HT1080 (cell line): ENCODE data around the gene MAP3K13. TPM values are rescaled to one million over a fixed set of nuclear protein-coding genes. Genes with fewer than 3 reads are reported as not detected.
"Not testable (repeated sequence)": the region's sequence is repeated elsewhere in the genome, so short reads cannot be mapped to it uniquely, and the experiment has no call there.

Experiments
- DNase-seq: peaks from one replicate; pipeline ENCODE4 v3.0.0-alpha.2; 2015; ENCODE audit warnings: low read depth
- total RNA-seq: library from RNA; depleted of rRNA; stranded (reverse); fragments of >200 nt; shearing (Covaris generic); gene quantifications from 2 replicates; pipeline ENCODE4 v1.2.3, GENCODE V29; 2014

MAP3K13 gene
- total RNA-seq, 1 experiment from 2014 or later: 25.6 TPM

GRCh38 chr3:185442031-185442430, 79.1 kb downstream of the MAP3K13 start:
- DNase-seq: no peak

GRCh38 chr3:185444329-185444728, 81.4 kb downstream of the MAP3K13 start:
- no peak for DNase-seq

GRCh38 chr3:185448107-185448506, 85.2 kb downstream of the MAP3K13 start:
- no peak for DNase-seq

- not testable (repeated sequence) for DNase-seq
These were observed 88.5 kb downstream of the MAP3K13 start for GRCh38 chr3:185451432-185451831.

- DNase-seq: no peak
These were observed 94.4 kb downstream of the MAP3K13 start for GRCh38 chr3:185457376-185457775.

- no peak for DNase-seq
These were observed 97.4 kb downstream of the MAP3K13 start for GRCh38 chr3:185460309-185460708.

- peak; percentile 37 for DNase-seq
These were observed 97.9 kb downstream of the MAP3K13 start for GRCh38 chr3:185460719-185461350.

- DNase-seq: no peak
These were observed 102.5 kb downstream of the MAP3K13 start for GRCh38 chr3:185465471-185465870.

GRCh38 chr3:185466123-185466522, 103.2 kb downstream of the MAP3K13 start:
- not testable (repeated sequence) for DNase-seq

- no peak for DNase-seq
These were observed 106.6 kb downstream of the MAP3K13 start for GRCh38 chr3:185469542-185469941.

GRCh38 chr3:185470323-185470722, 107.4 kb downstream of the MAP3K13 start:
- no peak for DNase-seq

GRCh38 chr3:185473290-185473815, 110.4 kb downstream of the MAP3K13 start:
- peak; percentile 92 for DNase-seq

- DNase-seq: not testable (repeated sequence)
These were observed 112.0 kb downstream of the MAP3K13 start for GRCh38 chr3:185474922-185475321.

- no peak for DNase-seq
These were observed 114.4 kb downstream of the MAP3K13 start for GRCh38 chr3:185477316-185477715.

GRCh38 chr3:185479373-185479945, 116.5 kb downstream of the MAP3K13 start:
- no peak for DNase-seq

GRCh38 chr3:185484296-185484695, 121.4 kb downstream of the MAP3K13 start:
- DNase-seq: no peak

GRCh38 chr3:185486394-185486793, 123.5 kb downstream of the MAP3K13 start:
- DNase-seq: no peak

GRCh38 chr3:185488465-185488864, 125.5 kb downstream of the MAP3K13 start:
- DNase-seq: no peak

- DNase-seq: no peak
These were observed 126.5 kb downstream of the MAP3K13 start for GRCh38 chr3:185489462-185489861.

- no peak for DNase-seq
These were observed 127.3 kb downstream of the MAP3K13 start for GRCh38 chr3:185490241-185490640.

- peak; percentile 92 for DNase-seq
These were observed 135.8 kb downstream of the MAP3K13 start, which contains the start of gene TMEM41A for GRCh38 chr3:185498503-185499396. TSS of gene TMEM41A (minus strand) at chr3:185499035. CDS start at chr3:185498961, 74 bp downstream.

- DNase-seq: no peak
These were observed 140.1 kb downstream of the MAP3K13 start for GRCh38 chr3:185502987-185503386.
